Body of pancreas (tissue), 4 donors: ENCODE results near the gene COBLL1. TPM values are rescaled to one million over a fixed set of nuclear protein-coding genes. Genes with fewer than 3 reads are reported as not detected.

Experiments used
- ATAC-seq: fragments of 150-250 bp; one replicate; pipeline ENCODE4 v1.9.1; 2016
- DNase-seq, 4 donors: peaks; one replicate each; pipeline ENCODE4 v3.0.0-alpha.2; 2019
- H3K27ac ChIP-seq, 4 donors: fragments of 200-600 bp; sonication (generic); 1 replicate in 3 of 4; 2 replicates in 1 of 4; pipeline versions ENCODE4 v1.5.1 to v1.6.1; 2016 to 2019; ENCODE audit warnings: mild to moderate bottlenecking in 1 of 4, mixed read lengths in 1 of 4, moderate library complexity in 1 of 4
- H3K27me3 ChIP-seq, 2 donors: fragments of 200-600 bp; sonication (generic); one replicate each; pipeline ENCODE4 v1.6.0; 2016; ENCODE audit warnings: mild to moderate bottlenecking in 1 of 2
- H3K36me3 ChIP-seq, 2 donors: fragments of 200-600 bp; sonication (generic); replicated peaks in 1 of 2; 2 replicates each; pipeline ENCODE4 v1.5.1; 2016; ENCODE audit warnings: low read depth in 2 of 2; ENCODE audit not compliant: insufficient read depth in 1 of 2
- H3K4me1 ChIP-seq: fragments of 200-600 bp; sonication (generic); one replicate; pipeline ENCODE4 v1.6.0; 2016
- H3K4me3 ChIP-seq, 2 donors: fragments of 200-600 bp; sonication (generic); 1 replicate in 1 of 2; 2 replicates in 1 of 2; pipeline ENCODE4 v1.5.1; 2016 to 2019
- H3K9me3 ChIP-seq, 3 donors: fragments of 200-600 bp; sonication (generic); 1 replicate in 2 of 3; 2 replicates in 1 of 3; pipeline ENCODE4 v1.5.1; 2016
- POLR2A ChIP-seq, 3 donors: fragments of 450-650 bp; IDR thresholded peaks; one replicate each; pipeline ENCODE4 v1.6.1; 2016; ENCODE audit warnings: antibody characterized with exemption in 3 of 3, mild to moderate bottlenecking in 2 of 3
- WGBS, 2 donors: methylation state at CpG; one replicate each; pipeline ENCODE4 v1.1.5; 2017; 5-methylcytosine and 5-hydroxymethylcytosine counted together
- intact Hi-C: fragments of 100-400 bp; cut with DNase I; formaldehyde crosslinking; loops from one replicate; pipeline ENCODE4 v1.15.1; 2023
- total RNA-seq, 2 donors: library from RNA; depleted of rRNA; stranded (reverse); fragments of >200 nt; gene quantifications; one replicate each; pipeline ENCODE4 v1.1.0, GENCODE V29; 2016
- TF ChIP-seq, protein P1 (sequence below), 7 experiments: fragments of 450-650 bp in 4 of 7; fragments of 200-600 bp in 3 of 7; sonication (generic) in 3 of 7; IDR thresholded peaks; one replicate each; pipeline ENCODE4 v1.5.1; 2016 to 2019; ENCODE audit warnings: antibody characterized with exemption in 7 of 7

COBLL1 gene
- total RNA-seq, 2 donors from 2014 or later: 104 to 140 TPM

DNA sequence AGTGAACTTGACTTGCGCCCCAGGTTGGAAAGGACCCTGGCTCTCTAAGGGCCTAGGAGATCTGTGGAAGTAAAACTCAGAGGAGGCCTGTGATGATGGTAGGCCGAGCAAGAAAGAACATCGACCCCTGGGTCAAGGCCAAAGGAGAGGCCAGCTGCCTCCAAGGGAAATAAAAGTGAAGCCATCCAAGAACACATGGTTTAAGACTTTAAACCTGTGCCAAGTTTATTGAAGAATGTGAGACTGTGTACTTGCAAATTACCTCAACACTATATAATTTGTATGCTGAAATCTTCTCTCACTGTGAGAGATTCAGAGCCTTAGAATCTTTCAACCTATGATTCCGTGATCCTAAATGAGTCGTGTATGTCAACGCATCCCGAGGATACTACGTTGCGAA, 40.7 kb upstream of the COBLL1 start:
- WGBS, 2 donors: 82% methylated on average over 9 of the region's 9 CpGs

DNA sequence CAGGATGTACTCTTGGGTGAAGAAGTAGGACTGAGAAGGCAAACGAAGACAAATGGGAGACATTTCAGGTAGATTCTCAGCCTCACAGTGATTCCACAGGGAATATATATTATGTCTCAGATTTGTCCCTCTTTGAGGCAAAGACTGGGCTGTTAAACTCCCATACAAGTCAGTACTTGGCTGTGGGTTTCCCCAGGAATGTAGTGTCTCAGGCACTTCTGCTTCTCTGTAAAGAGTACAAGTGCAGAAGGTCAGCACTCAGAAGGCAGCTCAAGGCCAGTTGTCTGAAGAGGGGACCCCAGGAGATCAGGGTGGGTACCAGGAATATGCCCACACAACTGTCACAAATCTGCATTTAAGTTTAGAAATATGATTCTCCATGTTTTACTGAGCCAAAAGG, 39.9 kb upstream of the COBLL1 start:
- H3K4me3 ChIP-seq: no peak overlapping the region
- peaks cover 11% of the 10 kb centered on the region for H3K4me1 ChIP-seq
- no peak for DNase-seq
- TF ChIP-seq POLR2A (IDR thresholded peaks at IDR 0.05): no peak
- TF ChIP-seq, protein P1, sequence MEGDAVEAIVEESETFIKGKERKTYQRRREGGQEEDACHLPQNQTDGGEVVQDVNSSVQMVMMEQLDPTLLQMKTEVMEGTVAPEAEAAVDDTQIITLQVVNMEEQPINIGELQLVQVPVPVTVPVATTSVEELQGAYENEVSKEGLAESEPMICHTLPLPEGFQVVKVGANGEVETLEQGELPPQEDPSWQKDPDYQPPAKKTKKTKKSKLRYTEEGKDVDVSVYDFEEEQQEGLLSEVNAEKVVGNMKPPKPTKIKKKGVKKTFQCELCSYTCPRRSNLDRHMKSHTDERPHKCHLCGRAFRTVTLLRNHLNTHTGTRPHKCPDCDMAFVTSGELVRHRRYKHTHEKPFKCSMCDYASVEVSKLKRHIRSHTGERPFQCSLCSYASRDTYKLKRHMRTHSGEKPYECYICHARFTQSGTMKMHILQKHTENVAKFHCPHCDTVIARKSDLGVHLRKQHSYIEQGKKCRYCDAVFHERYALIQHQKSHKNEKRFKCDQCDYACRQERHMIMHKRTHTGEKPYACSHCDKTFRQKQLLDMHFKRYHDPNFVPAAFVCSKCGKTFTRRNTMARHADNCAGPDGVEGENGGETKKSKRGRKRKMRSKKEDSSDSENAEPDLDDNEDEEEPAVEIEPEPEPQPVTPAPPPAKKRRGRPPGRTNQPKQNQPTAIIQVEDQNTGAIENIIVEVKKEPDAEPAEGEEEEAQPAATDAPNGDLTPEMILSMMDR (IDR thresholded peaks at IDR 0.05): no peak
- H3K9me3 ChIP-seq: no peaks in the 10 kb centered on the region
- no peak for ATAC-seq
- no peak overlapping the region for H3K27ac ChIP-seq
- H3K36me3 ChIP-seq: no peaks in the 10 kb centered on the region
- 70 to 90% methylated on average over 1 of the region's 1 CpG for WGBS, 2 donors
- intact Hi-C loops: no loop called here
- no peaks in the 10 kb centered on the region for H3K27me3 ChIP-seq

More for the DNA sequence above, 40.7 kb upstream of the COBLL1 start:
- ATAC-seq (no peak), DNase-seq (peak in 2 of 4 donors; percentile 14 to 16)
- TF ChIP-seq, protein P1 (IDR thresholded peaks at IDR 0.05): no peak
- TF ChIP-seq POLR2A (IDR thresholded peaks at IDR 0.05): no peak
- peaks cover 9% of the 10 kb centered on the region for H3K4me1 ChIP-seq
- H3K9me3 ChIP-seq: no peaks in the 10 kb centered on the region
- H3K4me3 ChIP-seq: no peak overlapping the region
- no peak overlapping the region for H3K27ac ChIP-seq
- no peaks in the 10 kb centered on the region for H3K36me3 ChIP-seq
- no peaks in the 10 kb centered on the region for H3K27me3 ChIP-seq
- intact Hi-C loops: no loop called here

DNA sequence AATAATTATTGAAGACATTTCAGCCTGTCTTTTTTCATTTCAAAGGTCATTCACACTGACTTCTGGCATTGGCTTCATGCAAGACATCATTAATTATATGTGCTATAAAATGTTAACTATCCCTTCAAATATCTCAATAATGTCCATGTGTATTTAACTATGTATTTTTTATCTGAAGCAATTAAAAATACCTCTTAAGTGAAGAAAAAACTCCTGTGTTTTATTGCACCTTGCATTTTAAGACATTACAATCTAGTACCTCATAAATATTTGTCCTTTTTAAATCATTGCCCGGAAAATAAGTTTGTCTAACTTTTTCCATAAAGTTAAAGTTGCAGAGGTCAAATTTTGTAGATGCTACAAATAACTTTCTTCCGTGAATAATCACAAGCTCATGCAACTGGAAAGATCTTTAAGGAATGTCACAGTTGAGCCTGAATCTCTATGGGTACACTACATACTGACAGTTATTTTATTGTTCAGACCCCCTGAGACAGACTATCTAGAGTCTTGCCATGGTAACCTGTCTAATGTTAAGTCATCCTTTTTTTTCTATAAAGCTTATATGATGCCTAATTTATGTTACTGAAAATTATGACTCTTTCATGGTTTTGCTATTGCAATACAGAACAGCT, 38.4 kb upstream of the COBLL1 start:
- 52 to 57% methylated on average over 2 of the region's 2 CpGs for WGBS, 2 donors
- TF ChIP-seq, protein P1 (IDR thresholded peaks at IDR 0.05): no peak
- no peak for TF ChIP-seq POLR2A (IDR thresholded peaks at IDR 0.05)

DNA sequence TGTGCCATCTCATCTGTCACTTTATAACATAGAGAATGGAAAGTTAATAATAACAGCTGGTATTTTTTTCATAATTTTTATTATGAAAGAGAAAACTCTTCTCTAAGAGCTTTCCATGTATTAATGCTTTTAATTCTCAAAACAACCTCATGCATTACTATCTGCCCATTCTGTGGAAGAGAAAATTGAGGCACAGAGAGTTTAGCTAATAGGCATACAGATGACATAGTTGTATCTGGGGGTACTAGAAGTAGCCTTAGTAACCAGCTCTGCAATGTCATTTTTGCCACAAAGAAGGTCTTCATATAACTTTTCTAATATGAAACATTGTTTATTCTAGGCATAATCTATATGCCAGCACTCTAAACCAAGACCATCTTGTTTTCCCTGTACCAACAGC, 36.3 kb upstream of the COBLL1 start:
- H3K27ac ChIP-seq: no peak overlapping the region
- no peaks in the 10 kb centered on the region for H3K36me3 ChIP-seq
- H3K4me1 ChIP-seq: peaks cover 15% of the 10 kb centered on the region
- ATAC-seq (no peak), DNase-seq (no peak)
- TF ChIP-seq, protein P1 (IDR thresholded peaks at IDR 0.05): no peak
- TF ChIP-seq POLR2A (IDR thresholded peaks at IDR 0.05): no peak
- H3K27me3 ChIP-seq: no peaks in the 10 kb centered on the region
- H3K4me3 ChIP-seq: no peak overlapping the region
- intact Hi-C loops: no loop called here
- no peaks in the 10 kb centered on the region for H3K9me3 ChIP-seq

More for the DNA sequence above, 38.4 kb upstream of the COBLL1 start:
- Histone ChIP-seq H3K36me3 (no peaks in the 10 kb centered on the region), H3K27me3 (no peaks in the 10 kb centered on the region), H3K9me3 (no peaks in the 10 kb centered on the region), H3K27ac (no peak overlapping the region), H3K4me3 (no peak overlapping the region), H3K4me1 (peaks cover 15% of the 10 kb centered on the region)
- ATAC-seq (no peak), DNase-seq (no peak)
- intact Hi-C loops: no loop called here

DNA sequence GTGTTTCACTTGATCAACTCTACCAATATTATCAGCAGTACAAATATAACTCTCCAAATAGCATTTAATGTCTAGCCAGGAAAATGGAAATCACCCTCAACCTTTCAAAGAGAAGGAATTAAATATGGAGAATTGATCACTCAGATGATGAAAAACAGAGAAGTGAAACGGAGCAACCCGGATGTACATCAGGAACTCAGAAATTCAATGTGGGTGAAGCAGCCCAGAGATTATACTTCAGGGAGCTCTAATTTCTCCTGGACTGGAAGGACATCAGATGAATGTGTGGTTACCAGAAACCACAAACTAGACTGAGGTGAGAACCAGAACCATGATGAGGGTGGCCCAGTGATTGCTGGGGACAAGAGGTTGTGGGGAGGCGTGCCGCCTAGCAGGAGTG, 35.5 kb upstream of the COBLL1 start:
- WGBS, 2 donors: 77 to 90% methylated on average over 4 of the region's 4 CpGs
- peaks cover 12% of the 10 kb centered on the region for H3K4me1 ChIP-seq
- TF ChIP-seq, protein P1 (IDR thresholded peaks at IDR 0.05): no peak
- no peak for TF ChIP-seq POLR2A (IDR thresholded peaks at IDR 0.05)
- no peak overlapping the region for H3K27ac ChIP-seq
- H3K27me3 ChIP-seq: no peaks in the 10 kb centered on the region
- DNase-seq (no peak), ATAC-seq (no peak)
- no peaks in the 10 kb centered on the region for H3K36me3 ChIP-seq
- no peaks in the 10 kb centered on the region for H3K9me3 ChIP-seq
- no peak overlapping the region for H3K4me3 ChIP-seq
- intact Hi-C loops: no loop called here
